VCaP (cell line): ENCODE data around the gene STS.
A peak's percentile ranks its signal among the peaks of the same experiment; 100 is the strongest.

Experiments
- H3K27ac ChIP-seq: fragments of 450-650 bp; 2 replicates; pipeline ENCODE4 v1.5.1; 2017
- CTCF ChIP-seq: fragments of 450-650 bp; conservative IDR thresholded peaks from 2 replicates; pipeline ENCODE4 v1.5.1; 2017; ENCODE audit warnings: mild to moderate bottlenecking, moderate library complexity

The STS gene

GRCh38 chrX:7109838-7110793, 37.4 kb upstream of the STS start:
- H3K27ac ChIP-seq: no peak overlapping the region
- TF ChIP-seq CTCF: no peak

- no peak for TF ChIP-seq CTCF
- H3K27ac ChIP-seq: no peak overlapping the region
These were observed 36.7 kb upstream of the STS start for GRCh38 chrX:7110821-7111276.

GRCh38 chrX:7111518-7111917, 36.0 kb upstream of the STS start:
- no peak overlapping the region for H3K27ac ChIP-seq
- no peak for TF ChIP-seq CTCF

GRCh38 chrX:7112071-7112470, 35.4 kb upstream of the STS start:
- no peak overlapping the region for H3K27ac ChIP-seq
- no peak for TF ChIP-seq CTCF

- H3K27ac ChIP-seq: no peak overlapping the region
- no peak for TF ChIP-seq CTCF
These were observed 32.0 kb upstream of the STS start for GRCh38 chrX:7115557-7115956.

- no peak for TF ChIP-seq CTCF
- no peak overlapping the region for H3K27ac ChIP-seq
These were observed 31.4 kb upstream of the STS start for GRCh38 chrX:7116081-7116480.

- TF ChIP-seq CTCF: no peak
- peak overlapping the region; percentile 94; the same call in 1 of the 2 replicates for H3K27ac ChIP-seq
These were observed 29.9 kb upstream of the STS start for GRCh38 chrX:7117587-7117986.
